ENCODE measurements around the gene EHD4. TPM values are rescaled to one million over a fixed set of nuclear protein-coding genes. Genes with fewer than 3 reads are reported as not detected.

The EHD4 gene
- total and polyA plus RNA-seq, 2 donors (not counting 3 experiments of a cell fraction or from before 2014, with no cell fraction given), result 96.7 to 128 TPM

GRCh38 chr15:41978534-41978933 is 6.2 kb upstream of the EHD4 start:
- intact Hi-C loops (cut with micrococcal nuclease), result no loop called here
- no peak overlapping the region for H3K4me2 ChIP-seq (ENCODE audit: insufficient read depth, low read length)

More at GRCh38 chr15:41978534-41978933, 6.2 kb upstream of the EHD4 start:
- CTCF ChIA-PET, result interaction anchor here (1.3 kb wide), 1 partner anchor 48 kb away, joined by 4 read pairs; no protein-coding TSS in a partner anchor
- H3K27me3 ChIP-seq (ENCODE audit: control insufficient read depth in 2 of 2, insufficient read depth in 2 of 2, low read length in 2 of 2), result no peaks in the 10 kb centered on the region
- DNase-seq (ENCODE audit: low read depth, low spot score) (no peak), FAIRE-seq (no peak)
- no peaks in the 10 kb centered on the region for H4K20me1 ChIP-seq (replicated peaks; ENCODE audit: control insufficient read depth, extremely low read depth, insufficient read depth, low read length)
- H3K9ac ChIP-seq (replicated peaks; ENCODE audit: extremely low read depth, insufficient read depth, low read length), result no peak overlapping the region
- no peaks in the 10 kb centered on the region for H3K9me3 ChIP-seq (replicated peaks; ENCODE audit: control insufficient read depth, insufficient read depth, low read length)
- no TSS peak for BruUV-seq (replicated peaks)
- no peak overlapping the region for H3K27ac ChIP-seq (ENCODE audit: insufficient read depth, low read depth, low read length)
- TF ChIP-seq FOS (IDR thresholded peaks at IDR 0.05; ENCODE audit: borderline replicate concordance, insufficient read depth, low read length) (no peak), JUN (IDR thresholded peaks at IDR 0.05; ENCODE audit: borderline replicate concordance, insufficient read depth, insufficient read length, low read depth) (no peak), EZH2 (IDR thresholded peaks at IDR 0.05; ENCODE audit: borderline replicate concordance, low read depth, low read length, severe bottlenecking) (no peak), POLR2A (IDR thresholded peaks at IDR 0.05; ENCODE audit: low read depth, low read length) (no peak), GATA2 (IDR thresholded peaks at IDR 0.05; ENCODE audit: insufficient read depth, insufficient read length, low read depth, low read length) (no peak), MAX (IDR thresholded peaks at IDR 0.05; ENCODE audit: insufficient read depth, insufficient read length) (no peak), MYC (IDR thresholded peaks at IDR 0.05; ENCODE audit: low read depth, low read length) (no peak), CTCF (IDR thresholded peaks at IDR 0.05; ENCODE audit: extremely low read depth in 1 of 2, insufficient read depth in 1 of 2, low read depth in 1 of 2, low read length in 2 of 2) (no peak), POLR2AphosphoS5 (IDR thresholded peaks at IDR 0.05; ENCODE audit: insufficient read depth, low read depth, low read length) (no peak)
- no peaks in the 10 kb centered on the region for H3K9me1 ChIP-seq (replicated peaks; ENCODE audit: control insufficient read depth, extremely low read depth, insufficient read depth, low read length)
- H3K4me3 ChIP-seq (replicated peaks in 1 of 3; ENCODE audit: insufficient read depth in 1 of 3, low read depth in 1 of 3, low read length in 3 of 3), result no peak overlapping the region
- dilution Hi-C loops (cut with MboI; ENCODE audit: extremely low pct_ligation_motif_present, low sequenced_read_pairs), result no loop called here
- no peaks in the 10 kb centered on the region for H3K4me1 ChIP-seq (ENCODE audit: control insufficient read depth, extremely low read depth, insufficient read depth, low read length)
- no peak overlapping the region for H2AFZ ChIP-seq (ENCODE audit: low read depth, low read length)
- POLR2A ChIA-PET, result no interaction called here
- H3K79me2 ChIP-seq (ENCODE audit: control insufficient read depth, insufficient read depth, low read length), result no peaks in the 10 kb centered on the region
- no peaks in the 10 kb centered on the region for H3K36me3 ChIP-seq (ENCODE audit: control insufficient read depth in 2 of 2, extremely low read depth in 1 of 2, insufficient read depth in 2 of 2, low read length in 2 of 2)
